Osteoblast (primary cell): ENCODE results near the gene CDH16. TPM values are rescaled to one million over a fixed set of nuclear protein-coding genes. Genes with fewer than 3 reads are reported as not detected.

Experiments
- DNase-seq: peaks from one replicate; pipeline ENCODE4 v3.0.0; 2011; ENCODE audit warnings: low spot score, mixed read lengths; ENCODE audit not compliant: insufficient read length; ENCODE audit errors: missing footprints
- H2AFZ ChIP-seq: 2 replicates; pipeline ENCODE4 v1.6.0; 2011; ENCODE audit warnings: mild to moderate bottlenecking, low read length
- H3K27ac ChIP-seq: 2 replicates; pipeline ENCODE4 v1.5.1; 2011; ENCODE audit warnings: mild to moderate bottlenecking, low read depth, low read length, moderate library complexity
- H3K27me3 ChIP-seq: 2 replicates; pipeline ENCODE4 v1.6.0; 2012; ENCODE audit warnings: mild to moderate bottlenecking, control low read depth, inconsistent platforms, low read length, moderate library complexity; ENCODE audit not compliant: insufficient read depth
- H3K36me3 ChIP-seq: 2 replicates; pipeline ENCODE4 v1.5.1; 2011; ENCODE audit warnings: mild to moderate bottlenecking, low read length, control low read depth, moderate library complexity; ENCODE audit not compliant: insufficient read depth
- H3K4me1 ChIP-seq: 2 replicates; pipeline ENCODE4 v1.5.1; 2011; ENCODE audit warnings: mild to moderate bottlenecking, low read length, control low read depth, moderate library complexity; ENCODE audit not compliant: insufficient read depth
- H3K4me2 ChIP-seq: 2 replicates; pipeline ENCODE4 v1.6.0; 2011; ENCODE audit warnings: mild to moderate bottlenecking, low read length; ENCODE audit not compliant: insufficient read depth
- H3K4me3 ChIP-seq: fragments of 200-600 bp; sonication (generic); 3 replicates; pipeline ENCODE4 v1.5.1; 2012; ENCODE audit warnings: mild to moderate bottlenecking, low read length, inconsistent platforms; ENCODE audit not compliant: insufficient read depth
- H3K79me2 ChIP-seq: 2 replicates; pipeline ENCODE4 v1.6.0; 2012; ENCODE audit warnings: mild to moderate bottlenecking, low read length, control low read depth, inconsistent platforms; ENCODE audit not compliant: insufficient read depth
- H3K9me3 ChIP-seq: 2 replicates; pipeline ENCODE4 v1.5.1; 2011; ENCODE audit warnings: low read depth, low read length, control low read depth
- H4K20me1 ChIP-seq: 2 replicates; pipeline ENCODE4 v1.6.0; 2012; ENCODE audit warnings: mild to moderate bottlenecking, low read length, control low read depth; ENCODE audit not compliant: insufficient read depth
- total RNA-seq: library from RNA; depleted of rRNA; stranded (reverse); fragments of >200 nt; gene quantifications from 2 replicates; pipeline ENCODE4 v1.2.3, GENCODE V29; 2012
- TF ChIP-seq, protein P1 (sequence below): IDR thresholded peaks from 2 replicates; pipeline ENCODE4 v1.5.1; 2011; ENCODE audit warnings: mild to moderate bottlenecking, low read depth, low read length, moderate library complexity; ENCODE audit errors: extremely low read depth

Gene CDH16
- total RNA-seq, 1 donor: not detected

DNA sequence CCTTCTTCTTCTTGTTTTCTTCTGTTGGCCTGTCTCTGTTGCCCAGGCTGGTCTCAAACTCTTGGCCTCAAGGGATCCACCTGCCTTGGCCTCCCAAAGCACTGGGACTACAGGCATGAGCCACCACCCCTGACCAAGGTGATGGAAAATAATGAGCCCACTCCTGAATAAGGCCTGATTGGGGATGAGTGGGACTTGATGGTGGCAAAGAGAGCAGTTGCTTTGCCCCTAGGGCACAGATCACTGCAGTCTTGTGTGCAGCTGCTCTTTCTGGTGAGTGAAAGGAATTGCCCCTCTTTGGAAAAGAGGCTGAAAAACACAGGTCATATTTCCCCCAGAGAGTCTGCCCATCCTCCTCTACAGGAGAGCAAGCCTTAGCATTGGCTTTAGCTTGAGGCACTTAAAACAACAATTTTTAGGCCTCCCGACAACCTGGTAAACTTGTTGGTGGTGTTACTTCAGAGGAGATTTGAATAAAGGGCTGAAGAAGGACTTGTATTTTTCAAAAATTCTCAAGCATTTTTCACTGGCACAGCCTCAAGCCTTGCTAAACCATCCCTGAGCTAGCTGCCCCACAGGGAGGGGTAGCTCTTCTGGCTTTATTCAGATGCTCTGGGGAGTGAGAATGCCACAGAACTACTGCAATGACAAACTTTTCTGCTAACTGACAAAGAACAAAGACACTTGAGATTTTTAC, 44.5 kb downstream of the CDH16 start:
- no peaks in the 10 kb centered on the region for H3K36me3 ChIP-seq
- H3K27ac ChIP-seq: peak overlapping the region; percentile 71
- H3K79me2 ChIP-seq: no peaks in the 10 kb centered on the region
- H4K20me1 ChIP-seq: no peaks in the 10 kb centered on the region
- no peak for DNase-seq
- TF ChIP-seq, protein P1, sequence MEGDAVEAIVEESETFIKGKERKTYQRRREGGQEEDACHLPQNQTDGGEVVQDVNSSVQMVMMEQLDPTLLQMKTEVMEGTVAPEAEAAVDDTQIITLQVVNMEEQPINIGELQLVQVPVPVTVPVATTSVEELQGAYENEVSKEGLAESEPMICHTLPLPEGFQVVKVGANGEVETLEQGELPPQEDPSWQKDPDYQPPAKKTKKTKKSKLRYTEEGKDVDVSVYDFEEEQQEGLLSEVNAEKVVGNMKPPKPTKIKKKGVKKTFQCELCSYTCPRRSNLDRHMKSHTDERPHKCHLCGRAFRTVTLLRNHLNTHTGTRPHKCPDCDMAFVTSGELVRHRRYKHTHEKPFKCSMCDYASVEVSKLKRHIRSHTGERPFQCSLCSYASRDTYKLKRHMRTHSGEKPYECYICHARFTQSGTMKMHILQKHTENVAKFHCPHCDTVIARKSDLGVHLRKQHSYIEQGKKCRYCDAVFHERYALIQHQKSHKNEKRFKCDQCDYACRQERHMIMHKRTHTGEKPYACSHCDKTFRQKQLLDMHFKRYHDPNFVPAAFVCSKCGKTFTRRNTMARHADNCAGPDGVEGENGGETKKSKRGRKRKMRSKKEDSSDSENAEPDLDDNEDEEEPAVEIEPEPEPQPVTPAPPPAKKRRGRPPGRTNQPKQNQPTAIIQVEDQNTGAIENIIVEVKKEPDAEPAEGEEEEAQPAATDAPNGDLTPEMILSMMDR: no peak
- no peak overlapping the region for H3K4me3 ChIP-seq
- H3K9me3 ChIP-seq: no peaks in the 10 kb centered on the region
- no peak overlapping the region for H2AFZ ChIP-seq
- H3K4me1 ChIP-seq: peaks cover 35% of the 10 kb centered on the region
- no peaks in the 10 kb centered on the region for H3K27me3 ChIP-seq
- H3K4me2 ChIP-seq: peak overlapping the region; percentile 65

DNA sequence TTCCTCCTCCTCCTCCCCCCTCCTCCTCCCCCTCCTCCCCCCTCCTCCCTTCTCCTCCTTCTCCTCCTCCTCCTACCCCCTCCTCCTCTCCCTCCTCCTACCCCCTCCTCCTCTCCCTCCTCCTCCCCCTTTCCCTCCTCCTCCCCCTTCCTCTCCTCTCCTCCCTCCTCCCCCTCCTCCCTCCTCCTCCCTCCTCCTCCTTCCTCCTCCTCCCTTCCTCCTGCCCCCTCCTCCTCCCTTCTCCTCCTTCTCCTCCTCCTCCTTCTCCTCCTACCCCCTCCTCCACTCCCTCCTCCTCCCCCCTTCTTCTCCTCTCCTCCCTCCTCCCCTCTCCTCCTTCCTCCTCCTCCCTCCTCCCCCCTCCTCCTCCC, 45.0 kb downstream of the CDH16 start:
- no peaks in the 10 kb centered on the region for H3K27me3 ChIP-seq
- no peak overlapping the region for H2AFZ ChIP-seq
- no peaks in the 10 kb centered on the region for H3K36me3 ChIP-seq
- TF ChIP-seq, protein P1: no peak
- no peak overlapping the region for H3K27ac ChIP-seq
- no peaks in the 10 kb centered on the region for H3K79me2 ChIP-seq
- H4K20me1 ChIP-seq: no peaks in the 10 kb centered on the region
- no peaks in the 10 kb centered on the region for H3K9me3 ChIP-seq
- H3K4me1 ChIP-seq: peaks cover 35% of the 10 kb centered on the region
- no peak overlapping the region for H3K4me2 ChIP-seq
- DNase-seq: no peak
- no peak overlapping the region for H3K4me3 ChIP-seq

DNA sequence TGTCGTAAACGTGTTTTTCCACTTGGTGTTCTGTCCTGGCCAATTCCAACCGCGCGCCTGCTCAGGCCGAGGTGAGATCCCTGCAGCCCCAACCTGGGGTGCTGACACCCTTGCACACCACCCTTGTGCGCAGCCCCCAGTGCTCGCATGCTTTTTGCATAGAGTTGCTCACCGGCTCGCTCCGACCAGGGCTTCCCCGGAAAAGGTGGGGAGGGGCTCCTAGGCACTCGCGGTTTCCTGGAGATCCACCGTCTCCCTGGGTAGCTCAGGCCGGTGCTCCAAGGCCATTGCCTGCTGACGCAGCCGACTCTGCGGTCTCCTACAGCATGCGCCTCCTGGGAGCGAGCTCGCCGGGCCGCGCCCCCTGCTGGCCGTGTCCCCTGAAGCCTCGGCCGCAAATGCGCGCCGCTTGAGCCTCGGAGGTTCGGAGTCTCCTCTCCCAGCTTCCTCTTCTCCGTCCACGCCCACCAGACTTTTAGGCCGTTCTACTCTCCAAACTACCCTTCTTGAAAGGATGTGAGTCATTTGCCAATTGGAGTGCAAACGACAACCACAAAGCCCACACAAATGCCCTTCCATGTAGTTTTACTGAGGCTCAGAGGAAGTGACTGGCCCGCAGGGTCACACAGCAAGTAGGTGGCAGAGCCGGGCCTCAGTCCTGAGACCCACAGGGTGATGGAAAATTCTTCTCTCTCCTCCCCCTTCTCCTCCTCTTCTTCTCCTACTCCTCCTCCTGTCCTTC, 45.6 kb downstream of the CDH16 start:
- Histone ChIP-seq H3K79me2 (no peaks in the 10 kb centered on the region), H3K4me1 (peaks cover 29% of the 10 kb centered on the region), H3K36me3 (no peaks in the 10 kb centered on the region), H3K4me2 (peak overlapping the region; percentile 82), H4K20me1 (no peaks in the 10 kb centered on the region), H2AFZ (peak overlapping the region; percentile 88), H3K27me3 (no peaks in the 10 kb centered on the region), H3K9me3 (no peaks in the 10 kb centered on the region), H3K27ac (peak overlapping the region; percentile 43), H3K4me3 (peak overlapping the region; percentile 70)
- DNase-seq: peak; percentile 97
- TF ChIP-seq, protein P1: peak; percentile 96

DNA sequence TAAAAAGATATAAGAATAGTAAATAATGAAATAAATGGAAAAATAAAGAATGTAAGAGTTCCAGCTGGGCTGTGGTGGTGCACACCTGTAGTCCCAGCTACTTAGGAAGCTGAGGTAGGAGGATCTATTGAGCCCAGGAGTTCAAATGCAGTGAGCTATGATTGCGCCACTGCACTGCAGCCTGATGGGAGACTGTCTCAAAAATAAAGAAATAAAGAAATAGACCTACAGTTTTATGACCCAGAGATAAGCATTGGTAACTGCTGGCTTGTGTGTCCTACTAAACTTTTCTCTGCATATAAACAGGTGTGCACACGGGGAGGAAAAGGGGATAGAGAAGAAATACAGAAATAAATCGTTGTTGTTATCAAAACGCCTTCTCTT, 46.1 kb downstream of the CDH16 start:
- no peaks in the 10 kb centered on the region for H3K79me2 ChIP-seq
- no peaks in the 10 kb centered on the region for H3K27me3 ChIP-seq
- TF ChIP-seq, protein P1: no peak
- DNase-seq: no peak
- H4K20me1 ChIP-seq: no peaks in the 10 kb centered on the region
- H3K9me3 ChIP-seq: no peaks in the 10 kb centered on the region
- H3K4me2 ChIP-seq: peak overlapping the region; percentile 82
- H3K36me3 ChIP-seq: no peaks in the 10 kb centered on the region
- H3K27ac ChIP-seq: peak overlapping the region; percentile 43
- H2AFZ ChIP-seq: peak overlapping the region; percentile 88
- H3K4me3 ChIP-seq: peak overlapping the region; percentile 70
- H3K4me1 ChIP-seq: peaks cover 25% of the 10 kb centered on the region
